GM23338 (cell line): ENCODE results near the gene CBR1. TPM values are rescaled to one million over a fixed set of nuclear protein-coding genes. Genes with fewer than 3 reads are reported as not detected.
A peak's percentile ranks its signal among the peaks of the same experiment; 100 is the strongest.

Source experiments
- ATAC-seq: fragments of 200-7000 bp; cut with Tn5 transposase; 3 replicates; pipeline ENCODE4 v1.9.1; 2020
- DNase-seq: peaks from one replicate; pipeline ENCODE4 v3.0.0-alpha.2; 2015; ENCODE audit warnings: low spot score
- H2AFZ ChIP-seq: fragments of 200-600 bp; sonication (generic); 2 replicates; pipeline ENCODE4 v1.8.0; 2016; ENCODE audit warnings: antibody characterized with exemption, mild to moderate bottlenecking, moderate library complexity
- H3F3A ChIP-seq: fragments of 200-600 bp; sonication (generic); replicated peaks from 2 replicates; pipeline ENCODE4 v1.8.0; 2017; ENCODE audit warnings: antibody characterized with exemption, mixed run types, low read depth
- H3K27ac ChIP-seq: fragments of 200-600 bp; sonication (generic); 2 replicates; pipeline ENCODE4 v1.6.1; 2016; ENCODE audit warnings: low read depth
- H3K27me3 ChIP-seq: fragments of 200-600 bp; sonication (generic); 2 replicates; pipeline ENCODE4 v1.8.0; 2016; ENCODE audit warnings: mild to moderate bottlenecking, mixed run types, moderate library complexity; ENCODE audit not compliant: insufficient read depth
- H3K36me3 ChIP-seq: fragments of 200-600 bp; sonication (generic); 2 replicates; pipeline ENCODE4 v1.8.0; 2016; ENCODE audit warnings: mild to moderate bottlenecking; ENCODE audit not compliant: insufficient read depth
- H3K4me1 ChIP-seq: fragments of 200-600 bp; sonication (generic); 2 replicates; pipeline ENCODE4 v1.8.0; 2016; ENCODE audit warnings: mild to moderate bottlenecking, moderate library complexity; ENCODE audit not compliant: insufficient read depth
- H3K4me2 ChIP-seq: fragments of 200-600 bp; sonication (generic); 2 replicates; pipeline ENCODE4 v1.7.1; 2017; ENCODE audit warnings: mixed run types
- H3K4me3 ChIP-seq: fragments of 200-600 bp; sonication (generic); 2 replicates; pipeline ENCODE4 v1.6.1; 2016; ENCODE audit warnings: mixed run types
- H3K79me2 ChIP-seq: fragments of 200-600 bp; sonication (generic); replicated peaks from 2 replicates; pipeline ENCODE4 v1.8.0; 2017; ENCODE audit warnings: mild to moderate bottlenecking; ENCODE audit not compliant: insufficient read depth
- H3K9me2 ChIP-seq: fragments of 200-600 bp; sonication (generic); 2 replicates; pipeline ENCODE4 v1.8.0; 2017; ENCODE audit not compliant: insufficient read depth
- H4K20me1 ChIP-seq: fragments of 200-600 bp; sonication (generic); replicated peaks from 2 replicates; pipeline ENCODE4 v1.8.0; 2017; ENCODE audit warnings: mild to moderate bottlenecking; ENCODE audit not compliant: insufficient read depth
- H3K27ac Mint-ChIP-seq: 2 replicates; pipeline ENCODE4 v1.8.0; 2020; ENCODE audit warnings: inconsistent platforms, mild to moderate bottlenecking, moderate library complexity, mixed read lengths
- H3K27me3 Mint-ChIP-seq: 3 replicates; pipeline ENCODE4 v1.8.0; 2022; ENCODE audit warnings: low read depth, mild to moderate bottlenecking, moderate library complexity, mixed read lengths, inconsistent platforms; ENCODE audit not compliant: insufficient read depth, poor library complexity
- H3K36me3 Mint-ChIP-seq: 3 replicates; pipeline ENCODE4 v1.8.0; 2021; ENCODE audit warnings: low read depth, mild to moderate bottlenecking, inconsistent platforms, moderate library complexity, mixed read lengths
- H3K4me1 Mint-ChIP-seq: 3 replicates; pipeline ENCODE4 v1.8.0; 2020; ENCODE audit warnings: mild to moderate bottlenecking, inconsistent platforms, mixed read lengths
- H3K4me3 Mint-ChIP-seq: 3 replicates; pipeline ENCODE4 v1.8.0; 2021; ENCODE audit warnings: moderate library complexity, mild to moderate bottlenecking, inconsistent platforms, mixed read lengths
- H3K9me3 Mint-ChIP-seq: 3 replicates; pipeline ENCODE4 v1.8.0; 2020; ENCODE audit warnings: moderate library complexity, mild to moderate bottlenecking, inconsistent platforms, mixed read lengths
- CTCF ChIP-seq, 2 experiments: fragments of 200-600 bp in 1 of 2; sonication (generic) in 1 of 2; conservative IDR thresholded peaks; 2 replicates each; pipeline versions ENCODE4 v1.5.1 to v1.6.1; 2016 to 2017; ENCODE audit warnings: antibody characterized with exemption in 2 of 2, low read depth in 2 of 2, mild to moderate bottlenecking in 2 of 2, moderate library complexity in 1 of 2
- EZH2 ChIP-seq: fragments of 200-600 bp; sonication (generic); IDR thresholded peaks from one replicate; pipeline ENCODE4 v1.8.0; 2017; ENCODE audit warnings: antibody characterized with exemption, mild to moderate bottlenecking, low read depth; ENCODE audit not compliant: unreplicated experiment
- JUNB ChIP-seq: IDR thresholded peaks from one replicate; pipeline ENCODE4 v1.6.1; 2016; ENCODE audit warnings: antibody characterized with exemption; ENCODE audit not compliant: unreplicated experiment
- NANOG ChIP-seq: IDR thresholded peaks from 2 replicates; pipeline ENCODE4 v1.6.1; 2016; ENCODE audit warnings: antibody characterized with exemption, borderline replicate concordance
- POLR2AphosphoS5 ChIP-seq: IDR thresholded peaks from 2 replicates; pipeline ENCODE4 v1.6.1; 2016; ENCODE audit warnings: antibody characterized with exemption, low read depth
- ZNF331 ChIP-seq: fragments of 250-450 bp; sonication (Bioruptor Pico); IDR thresholded peaks from 2 replicates; pipeline ENCODE4 v1.5.0; 2020; ENCODE audit warnings: low read depth, mild to moderate bottlenecking, moderate library complexity
- polyA plus RNA-seq: library from polyadenylated mRNA; unstranded; fragments of >200 nt; fragmentation: Nextera tagmentation; extraction: Ambion mirVana; gene quantifications from 2 replicates; pipeline ENCODE4 v1.2.1, GENCODE V29; 2016
- total RNA-seq: library from RNA; depleted of rRNA; stranded (reverse); fragments of >200 nt; shearing (Covaris generic); gene quantifications from 2 replicates; pipeline ENCODE4 v1.2.3, GENCODE V29; 2014
- TF ChIP-seq, protein P1 (sequence below): fragments of 250-450 bp; sonication (Bioruptor Pico); IDR thresholded peaks from 2 replicates; pipeline ENCODE4 v1.5.0; 2020; ENCODE audit warnings: mild to moderate bottlenecking, moderate library complexity
- TF ChIP-seq, protein P2 (sequence below): IDR thresholded peaks from 2 replicates; pipeline ENCODE4 v1.6.1; 2016; ENCODE audit warnings: antibody characterized with exemption
- TF ChIP-seq, protein P3 (sequence below): IDR thresholded peaks from one replicate; pipeline ENCODE4 v1.6.1; 2018; ENCODE audit warnings: antibody characterized with exemption; ENCODE audit not compliant: unreplicated experiment

Gene CBR1
- total and polyA plus RNA-seq, 2 experiments from 2014 or later = 285 to 487 TPM

DNA sequence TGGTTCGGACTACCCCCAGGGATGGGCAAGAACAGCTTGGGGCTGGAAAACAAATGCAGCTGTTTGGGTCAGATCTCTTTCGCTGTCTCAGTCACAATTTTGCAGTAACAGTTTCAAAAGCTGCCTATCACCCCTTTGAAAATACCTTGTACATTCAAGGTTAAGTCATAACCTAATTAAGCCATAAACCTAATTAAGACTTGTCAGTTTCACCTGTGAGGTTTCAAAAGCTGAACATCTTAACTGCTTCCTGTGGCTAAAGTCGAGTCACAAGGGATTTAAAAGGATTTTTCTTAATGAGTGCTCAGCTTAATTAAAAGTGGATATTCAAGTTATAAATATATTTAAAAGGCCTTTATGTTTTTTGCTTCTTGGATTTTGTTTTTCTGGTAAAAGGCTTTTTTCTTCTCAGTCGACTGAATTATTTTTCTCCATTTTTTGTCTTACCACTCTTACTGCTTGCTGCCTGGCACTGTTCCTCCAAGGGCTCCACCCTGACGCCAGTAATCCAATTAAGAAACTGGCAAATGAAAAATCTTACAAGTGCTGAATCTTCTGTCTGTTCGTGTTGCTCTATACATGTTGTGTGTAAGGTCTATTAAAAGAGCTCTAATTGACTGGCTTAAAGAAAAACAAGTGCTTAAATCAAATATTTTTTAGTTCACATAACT, 31.3 kb downstream of the CBR1 start (continued):
- TF ChIP-seq JUNB (no peak), CTCF (conservative IDR thresholded peaks at IDR 0.05; ENCODE audit: low read depth in 2 of 2) (no peak)

GRCh38 chr21:36103434-36103833, 33.6 kb downstream of the CBR1 start:
- peaks cover 34% of the 10 kb centered on the region for H3K79me2 ChIP-seq
- Mint-ChIP-seq H3K4me1 (peaks cover 71% of the 10 kb centered on the region), H3K4me3 (no peak overlapping the region), H3K36me3 (peaks cover 44% of the 10 kb centered on the region), H3K27me3 (peaks cover 17% of the 10 kb centered on the region), H3K9me3 (peaks cover 31% of the 10 kb centered on the region), H3K27ac (no peak overlapping the region)
- no peak for DNase-seq
- no peaks in the 10 kb centered on the region for H4K20me1 ChIP-seq
- H3K9me2 ChIP-seq = no peaks in the 10 kb centered on the region
- H3K27ac ChIP-seq = peak overlapping the region; percentile 72; the same call in 1 of the 2 replicates
- peak overlapping the region; percentile 1; the same call in 1 of the 2 replicates for H3K4me2 ChIP-seq
- H3F3A ChIP-seq = no peaks in the 10 kb centered on the region
- H3K27me3 ChIP-seq = no peaks in the 10 kb centered on the region
- H3K4me3 ChIP-seq = no peak overlapping the region
- no peak overlapping the region for H2AFZ ChIP-seq
- no peak for ATAC-seq
- H3K36me3 ChIP-seq = peaks cover 11% of the 10 kb centered on the region
- peaks cover 48% of the 10 kb centered on the region for H3K4me1 ChIP-seq
- TF ChIP-seq ZNF331 (CRISPR knock-in tag) = no peak
- no peak for TF ChIP-seq CTCF (conservative IDR thresholded peaks at IDR 0.05; ENCODE audit: low read depth in 2 of 2)
- no peak for TF ChIP-seq JUNB
- TF ChIP-seq NANOG = no peak
- no peak for TF ChIP-seq EZH2
- TF ChIP-seq POLR2AphosphoS5 = no peak
- TF ChIP-seq, protein P1, sequence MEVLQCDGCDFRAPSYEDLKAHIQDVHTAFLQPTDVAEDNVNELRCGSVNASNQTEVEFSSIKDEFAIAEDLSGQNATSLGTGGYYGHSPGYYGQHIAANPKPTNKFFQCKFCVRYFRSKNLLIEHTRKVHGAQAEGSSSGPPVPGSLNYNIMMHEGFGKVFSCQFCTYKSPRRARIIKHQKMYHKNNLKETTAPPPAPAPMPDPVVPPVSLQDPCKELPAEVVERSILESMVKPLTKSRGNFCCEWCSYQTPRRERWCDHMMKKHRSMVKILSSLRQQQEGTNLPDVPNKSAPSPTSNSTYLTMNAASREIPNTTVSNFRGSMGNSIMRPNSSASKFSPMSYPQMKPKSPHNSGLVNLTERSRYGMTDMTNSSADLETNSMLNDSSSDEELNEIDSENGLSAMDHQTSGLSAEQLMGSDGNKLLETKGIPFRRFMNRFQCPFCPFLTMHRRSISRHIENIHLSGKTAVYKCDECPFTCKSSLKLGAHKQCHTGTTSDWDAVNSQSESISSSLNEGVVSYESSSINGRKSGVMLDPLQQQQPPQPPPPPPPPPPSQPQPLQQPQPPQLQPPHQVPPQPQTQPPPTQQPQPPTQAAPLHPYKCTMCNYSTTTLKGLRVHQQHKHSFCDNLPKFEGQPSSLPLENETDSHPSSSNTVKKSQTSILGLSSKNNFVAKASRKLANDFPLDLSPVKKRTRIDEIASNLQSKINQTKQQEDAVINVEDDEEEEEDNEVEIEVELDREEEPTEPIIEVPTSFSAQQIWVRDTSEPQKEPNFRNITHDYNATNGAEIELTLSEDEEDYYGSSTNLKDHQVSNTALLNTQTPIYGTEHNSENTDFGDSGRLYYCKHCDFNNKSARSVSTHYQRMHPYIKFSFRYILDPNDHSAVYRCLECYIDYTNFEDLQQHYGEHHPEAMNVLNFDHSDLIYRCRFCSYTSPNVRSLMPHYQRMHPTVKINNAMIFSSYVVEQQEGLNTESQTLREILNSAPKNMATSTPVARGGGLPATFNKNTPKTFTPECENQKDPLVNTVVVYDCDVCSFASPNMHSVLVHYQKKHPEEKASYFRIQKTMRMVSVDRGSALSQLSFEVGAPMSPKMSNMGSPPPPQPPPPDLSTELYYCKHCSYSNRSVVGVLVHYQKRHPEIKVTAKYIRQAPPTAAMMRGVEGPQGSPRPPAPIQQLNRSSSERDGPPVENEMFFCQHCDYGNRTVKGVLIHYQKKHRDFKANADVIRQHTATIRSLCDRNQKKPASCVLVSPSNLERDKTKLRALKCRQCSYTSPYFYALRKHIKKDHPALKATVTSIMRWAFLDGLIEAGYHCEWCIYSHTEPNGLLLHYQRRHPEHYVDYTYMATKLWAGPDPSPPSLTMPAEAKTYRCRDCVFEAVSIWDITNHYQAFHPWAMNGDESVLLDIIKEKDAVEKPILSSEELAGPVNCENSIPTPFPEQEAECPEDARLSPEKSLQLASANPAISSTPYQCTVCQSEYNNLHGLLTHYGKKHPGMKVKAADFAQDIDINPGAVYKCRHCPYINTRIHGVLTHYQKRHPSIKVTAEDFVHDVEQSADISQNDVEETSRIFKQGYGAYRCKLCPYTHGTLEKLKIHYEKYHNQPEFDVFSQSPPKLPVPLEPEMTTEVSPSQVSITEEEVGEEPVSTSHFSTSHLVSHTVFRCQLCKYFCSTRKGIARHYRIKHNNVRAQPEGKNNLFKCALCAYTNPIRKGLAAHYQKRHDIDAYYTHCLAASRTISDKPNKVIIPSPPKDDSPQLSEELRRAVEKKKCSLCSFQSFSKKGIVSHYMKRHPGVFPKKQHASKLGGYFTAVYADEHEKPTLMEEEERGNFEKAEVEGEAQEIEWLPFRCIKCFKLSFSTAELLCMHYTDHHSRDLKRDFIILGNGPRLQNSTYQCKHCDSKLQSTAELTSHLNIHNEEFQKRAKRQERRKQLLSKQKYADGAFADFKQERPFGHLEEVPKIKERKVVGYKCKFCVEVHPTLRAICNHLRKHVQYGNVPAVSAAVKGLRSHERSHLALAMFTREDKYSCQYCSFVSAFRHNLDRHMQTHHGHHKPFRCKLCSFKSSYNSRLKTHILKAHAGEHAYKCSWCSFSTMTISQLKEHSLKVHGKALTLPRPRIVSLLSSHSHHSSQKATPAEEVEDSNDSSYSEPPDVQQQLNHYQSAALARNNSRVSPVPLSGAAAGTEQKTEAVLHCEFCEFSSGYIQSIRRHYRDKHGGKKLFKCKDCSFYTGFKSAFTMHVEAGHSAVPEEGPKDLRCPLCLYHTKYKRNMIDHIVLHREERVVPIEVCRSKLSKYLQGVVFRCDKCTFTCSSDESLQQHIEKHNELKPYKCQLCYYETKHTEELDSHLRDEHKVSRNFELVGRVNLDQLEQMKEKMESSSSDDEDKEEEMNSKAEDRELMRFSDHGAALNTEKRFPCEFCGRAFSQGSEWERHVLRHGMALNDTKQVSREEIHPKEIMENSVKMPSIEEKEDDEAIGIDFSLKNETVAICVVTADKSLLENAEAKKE (CRISPR knock-in tag) = no peak
- TF ChIP-seq, protein P2, sequence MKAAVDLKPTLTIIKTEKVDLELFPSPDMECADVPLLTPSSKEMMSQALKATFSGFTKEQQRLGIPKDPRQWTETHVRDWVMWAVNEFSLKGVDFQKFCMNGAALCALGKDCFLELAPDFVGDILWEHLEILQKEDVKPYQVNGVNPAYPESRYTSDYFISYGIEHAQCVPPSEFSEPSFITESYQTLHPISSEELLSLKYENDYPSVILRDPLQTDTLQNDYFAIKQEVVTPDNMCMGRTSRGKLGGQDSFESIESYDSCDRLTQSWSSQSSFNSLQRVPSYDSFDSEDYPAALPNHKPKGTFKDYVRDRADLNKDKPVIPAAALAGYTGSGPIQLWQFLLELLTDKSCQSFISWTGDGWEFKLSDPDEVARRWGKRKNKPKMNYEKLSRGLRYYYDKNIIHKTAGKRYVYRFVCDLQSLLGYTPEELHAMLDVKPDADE = no peak
- TF ChIP-seq, protein P3, sequence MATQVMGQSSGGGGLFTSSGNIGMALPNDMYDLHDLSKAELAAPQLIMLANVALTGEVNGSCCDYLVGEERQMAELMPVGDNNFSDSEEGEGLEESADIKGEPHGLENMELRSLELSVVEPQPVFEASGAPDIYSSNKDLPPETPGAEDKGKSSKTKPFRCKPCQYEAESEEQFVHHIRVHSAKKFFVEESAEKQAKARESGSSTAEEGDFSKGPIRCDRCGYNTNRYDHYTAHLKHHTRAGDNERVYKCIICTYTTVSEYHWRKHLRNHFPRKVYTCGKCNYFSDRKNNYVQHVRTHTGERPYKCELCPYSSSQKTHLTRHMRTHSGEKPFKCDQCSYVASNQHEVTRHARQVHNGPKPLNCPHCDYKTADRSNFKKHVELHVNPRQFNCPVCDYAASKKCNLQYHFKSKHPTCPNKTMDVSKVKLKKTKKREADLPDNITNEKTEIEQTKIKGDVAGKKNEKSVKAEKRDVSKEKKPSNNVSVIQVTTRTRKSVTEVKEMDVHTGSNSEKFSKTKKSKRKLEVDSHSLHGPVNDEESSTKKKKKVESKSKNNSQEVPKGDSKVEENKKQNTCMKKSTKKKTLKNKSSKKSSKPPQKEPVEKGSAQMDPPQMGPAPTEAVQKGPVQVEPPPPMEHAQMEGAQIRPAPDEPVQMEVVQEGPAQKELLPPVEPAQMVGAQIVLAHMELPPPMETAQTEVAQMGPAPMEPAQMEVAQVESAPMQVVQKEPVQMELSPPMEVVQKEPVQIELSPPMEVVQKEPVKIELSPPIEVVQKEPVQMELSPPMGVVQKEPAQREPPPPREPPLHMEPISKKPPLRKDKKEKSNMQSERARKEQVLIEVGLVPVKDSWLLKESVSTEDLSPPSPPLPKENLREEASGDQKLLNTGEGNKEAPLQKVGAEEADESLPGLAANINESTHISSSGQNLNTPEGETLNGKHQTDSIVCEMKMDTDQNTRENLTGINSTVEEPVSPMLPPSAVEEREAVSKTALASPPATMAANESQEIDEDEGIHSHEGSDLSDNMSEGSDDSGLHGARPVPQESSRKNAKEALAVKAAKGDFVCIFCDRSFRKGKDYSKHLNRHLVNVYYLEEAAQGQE = no peak
